GM21619 (cell line): ENCODE measurements around the gene PCSK1N.

ENCODE experiments used
- ATAC-seq: cut with Tn5 transposase; IDR thresholded peaks from one replicate; pipeline ENCODE4 v1.9.1; 2021; ENCODE audit not compliant: unreplicated experiment

PCSK1N gene

GRCh38 chrX:48790477-48790876 lies 44.9 kb downstream of the PCSK1N start:
- no peak for ATAC-seq

GRCh38 chrX:48789366-48790220 lies 45.8 kb downstream of the PCSK1N start:
- no peak for ATAC-seq

- no peak for ATAC-seq
Observed at GRCh38 chrX:48787505-48788443, 47.6 kb downstream of the PCSK1N start.

- no peak for ATAC-seq
Observed at GRCh38 chrX:48786825-48787504, 48.4 kb downstream of the PCSK1N start.

GRCh38 chrX:48786341-48786800 lies 49.0 kb downstream of the PCSK1N start, which contains the start of gene GATA1:
TSS of gene GATA1 (plus strand) at chrX:48786590. CDS start at chrX:48791110, 4,520 bp downstream.
- no peak for ATAC-seq

- ATAC-seq, result no peak
Observed at GRCh38 chrX:48785540-48786214, 49.7 kb downstream of the PCSK1N start.

- no peak for ATAC-seq
Observed at GRCh38 chrX:48785186-48785539, 50.2 kb downstream of the PCSK1N start.

- no peak for ATAC-seq
Observed at GRCh38 chrX:48784726-48785125, 50.7 kb downstream of the PCSK1N start.

GRCh38 chrX:48782795-48783194 lies 52.6 kb downstream of the PCSK1N start:
- no peak for ATAC-seq

- no peak for ATAC-seq
Observed at GRCh38 chrX:48782216-48782615, 53.2 kb downstream of the PCSK1N start.

GRCh38 chrX:48781705-48782104 lies 53.7 kb downstream of the PCSK1N start:
- ATAC-seq, result no peak
